ENCODE measurements around the gene SCNM1. TPM values are rescaled to one million over a fixed set of nuclear protein-coding genes. Genes with fewer than 3 reads are reported as not detected.

SCNM1 gene
- total RNA-seq, 1 experiment from 2014 or later: 53.6 TPM

GRCh38 chr1:151128800-151129199 is 37.1 kb upstream of the SCNM1 start:
- no peaks in the 10 kb centered on the region for H3K36me3 ChIP-seq (ENCODE audit: control insufficient read depth, insufficient read depth, low read length)
- no peaks in the 10 kb centered on the region for H3K27me3 ChIP-seq (replicated peaks; ENCODE audit: control insufficient read depth, insufficient read depth, low read length)
- BruUV-seq (replicated peaks): no TSS peak
- TF ChIP-seq, protein P1, sequence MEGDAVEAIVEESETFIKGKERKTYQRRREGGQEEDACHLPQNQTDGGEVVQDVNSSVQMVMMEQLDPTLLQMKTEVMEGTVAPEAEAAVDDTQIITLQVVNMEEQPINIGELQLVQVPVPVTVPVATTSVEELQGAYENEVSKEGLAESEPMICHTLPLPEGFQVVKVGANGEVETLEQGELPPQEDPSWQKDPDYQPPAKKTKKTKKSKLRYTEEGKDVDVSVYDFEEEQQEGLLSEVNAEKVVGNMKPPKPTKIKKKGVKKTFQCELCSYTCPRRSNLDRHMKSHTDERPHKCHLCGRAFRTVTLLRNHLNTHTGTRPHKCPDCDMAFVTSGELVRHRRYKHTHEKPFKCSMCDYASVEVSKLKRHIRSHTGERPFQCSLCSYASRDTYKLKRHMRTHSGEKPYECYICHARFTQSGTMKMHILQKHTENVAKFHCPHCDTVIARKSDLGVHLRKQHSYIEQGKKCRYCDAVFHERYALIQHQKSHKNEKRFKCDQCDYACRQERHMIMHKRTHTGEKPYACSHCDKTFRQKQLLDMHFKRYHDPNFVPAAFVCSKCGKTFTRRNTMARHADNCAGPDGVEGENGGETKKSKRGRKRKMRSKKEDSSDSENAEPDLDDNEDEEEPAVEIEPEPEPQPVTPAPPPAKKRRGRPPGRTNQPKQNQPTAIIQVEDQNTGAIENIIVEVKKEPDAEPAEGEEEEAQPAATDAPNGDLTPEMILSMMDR (IDR thresholded peaks at IDR 0.05; ENCODE audit: insufficient read depth in 1 of 2, low read depth in 1 of 2, low read length in 1 of 2, severe bottlenecking in 1 of 2, unreplicated experiment in 1 of 2): no peak
- ChIA-PET CTCF (interaction anchor here (0.6 kb wide), 1 partner anchor 28 kb away, joined by 3 read pairs; the partner anchor contains the start of gene TNFAIP8L2), POLR2A (interaction anchor here (0.7 kb wide), 1 partner anchor 36 kb away, joined by 8 read pairs; no protein-coding TSS in a partner anchor)
- Mint-ChIP-seq H3K9me3 (ENCODE audit: unreplicated experiment) (no peaks in the 10 kb centered on the region), H3K27ac (ENCODE audit: unreplicated experiment) (no peak overlapping the region), H3K27me3 (ENCODE audit: insufficient read depth, unreplicated experiment) (no peaks in the 10 kb centered on the region), H3K36me3 (ENCODE audit: insufficient read depth, unreplicated experiment) (peaks cover 7% of the 10 kb centered on the region), H3K4me3 (ENCODE audit: unreplicated experiment) (no peak overlapping the region), H3K4me1 (ENCODE audit: low read depth, unreplicated experiment) (no peaks in the 10 kb centered on the region)
- H3K9me3 ChIP-seq: no peaks in the 10 kb centered on the region
- no peak for DNase-seq
- intact Hi-C loops (cut with micrococcal nuclease; ENCODE audit: unreplicated experiment): no loop called here
- peaks cover 5% of the 10 kb centered on the region; the same call in 1 of the 2 replicates for H3K4me1 ChIP-seq
- no peak overlapping the region for H3K4me3 ChIP-seq (ENCODE audit: low read depth, low read length)

- TF ChIP-seq, protein P1 (IDR thresholded peaks at IDR 0.05; ENCODE audit: insufficient read depth in 1 of 2, low read depth in 1 of 2, low read length in 1 of 2, severe bottlenecking in 1 of 2, unreplicated experiment in 1 of 2): no peak
- Histone ChIP-seq H3K36me3 (ENCODE audit: control insufficient read depth, insufficient read depth, low read length) (no peaks in the 10 kb centered on the region), H3K9me3 (no peaks in the 10 kb centered on the region), H3K4me1 (peaks cover 5% of the 10 kb centered on the region; the same call in 1 of the 2 replicates), H3K4me3 (ENCODE audit: low read depth, low read length) (peak overlapping the region; percentile 32), H3K27me3 (replicated peaks; ENCODE audit: control insufficient read depth, insufficient read depth, low read length) (no peaks in the 10 kb centered on the region)
- BruUV-seq (replicated peaks): no TSS peak
- Mint-ChIP-seq H3K27me3 (ENCODE audit: insufficient read depth, unreplicated experiment) (no peaks in the 10 kb centered on the region), H3K4me3 (ENCODE audit: unreplicated experiment) (peak overlapping the region; percentile 77), H3K27ac (ENCODE audit: unreplicated experiment) (peak overlapping the region; percentile 73), H3K36me3 (ENCODE audit: insufficient read depth, unreplicated experiment) (peaks cover 7% of the 10 kb centered on the region), H3K9me3 (ENCODE audit: unreplicated experiment) (no peaks in the 10 kb centered on the region), H3K4me1 (ENCODE audit: low read depth, unreplicated experiment) (no peaks in the 10 kb centered on the region)
- ChIA-PET CTCF (interaction anchor here (0.6 to 1.3 kb wide), 9 partner anchors 11 to 154 kb away, joined by 3 to 26 read pairs (median 4); partner anchors contain the start of gene CDC42SE1), POLR2A (interaction anchor here (0.5 to 1.0 kb wide), 8 partner anchors 9 to 501 kb away, joined by 3 to 7 read pairs (median 3); partner anchors contain the start of genes ENSA and VPS72)
- DNase-seq: peak; percentile 93 to 96
- intact Hi-C loops (cut with micrococcal nuclease; ENCODE audit: unreplicated experiment): loop anchor here (2.0 kb wide), 1 partner anchor 16 kb away; the partner anchor contains the start of gene SEMA6C
These were observed 34.9 kb upstream of the SCNM1 start for GRCh38 chr1:151130987-151131586.

DNA sequence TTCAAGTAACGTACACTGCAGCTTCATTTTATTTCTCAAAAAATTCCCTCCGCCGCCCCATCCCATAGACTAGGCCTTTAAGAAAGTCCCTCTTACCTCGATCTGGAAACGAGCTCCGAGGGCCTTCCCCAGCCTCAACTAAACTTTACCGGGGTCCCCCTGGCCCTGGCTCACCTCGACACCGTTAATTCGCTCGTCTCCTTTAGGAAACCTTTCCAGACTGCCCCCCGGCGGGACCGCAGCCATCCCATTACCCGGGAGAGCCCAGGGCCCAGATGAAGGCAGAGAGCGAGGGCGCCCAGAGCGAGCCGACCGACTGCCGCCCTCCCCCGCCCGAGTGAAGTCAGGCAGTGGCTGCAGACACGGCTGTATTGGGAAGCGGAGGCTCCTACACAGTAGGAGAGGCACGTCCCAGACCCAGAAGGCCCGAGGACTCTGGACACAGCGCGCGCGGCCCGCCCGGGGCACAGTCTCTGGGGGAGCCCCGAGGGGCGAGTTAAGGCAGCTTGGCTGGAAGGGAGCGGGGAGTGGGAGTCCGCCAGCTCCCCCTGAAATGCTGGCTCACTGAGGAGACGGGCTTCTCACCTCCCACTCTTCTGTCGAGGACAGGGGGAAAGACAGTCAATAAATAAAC is 34.1 kb upstream of the SCNM1 start:
- BruUV-seq (replicated peaks): no TSS peak
- peak in 1 of 2 experiments; percentile 25 for DNase-seq
- Mint-ChIP-seq H3K36me3 (ENCODE audit: insufficient read depth, unreplicated experiment) (peaks cover 7% of the 10 kb centered on the region), H3K4me3 (ENCODE audit: unreplicated experiment) (peak overlapping the region; percentile 77), H3K27ac (ENCODE audit: unreplicated experiment) (peak overlapping the region; percentile 73), H3K4me1 (ENCODE audit: low read depth, unreplicated experiment) (no peaks in the 10 kb centered on the region), H3K27me3 (ENCODE audit: insufficient read depth, unreplicated experiment) (no peaks in the 10 kb centered on the region), H3K9me3 (ENCODE audit: unreplicated experiment) (no peaks in the 10 kb centered on the region)
- no peaks in the 10 kb centered on the region for H3K36me3 ChIP-seq (ENCODE audit: control insufficient read depth, insufficient read depth, low read length)
- intact Hi-C loops (cut with micrococcal nuclease; ENCODE audit: unreplicated experiment): loop anchor here (2.0 kb wide), 1 partner anchor 15 kb away; the partner anchor contains the start of gene SEMA6C
- TF ChIP-seq, protein P1 (IDR thresholded peaks at IDR 0.05; ENCODE audit: insufficient read depth in 1 of 2, low read depth in 1 of 2, low read length in 1 of 2, severe bottlenecking in 1 of 2, unreplicated experiment in 1 of 2): no peak
- H3K4me1 ChIP-seq: peaks cover 5% of the 10 kb centered on the region; the same call in 1 of the 2 replicates
- no peaks in the 10 kb centered on the region for H3K9me3 ChIP-seq
- POLR2A ChIA-PET: interaction anchor here (0.5 to 1.0 kb wide), 7 partner anchors 8 to 502 kb away, joined by 3 to 7 read pairs (median 3); partner anchors contain the start of genes ENSA and VPS72
- H3K27me3 ChIP-seq (replicated peaks; ENCODE audit: control insufficient read depth, insufficient read depth, low read length): no peaks in the 10 kb centered on the region
- peak overlapping the region; percentile 32 for H3K4me3 ChIP-seq (ENCODE audit: low read depth, low read length)
- CTCF ChIA-PET: interaction anchor here (0.6 to 1.3 kb wide), 9 partner anchors 10 to 154 kb away, joined by 3 to 26 read pairs (median 4); partner anchors contain the start of gene CDC42SE1
